Mesenchymal stem cell (in vitro differentiated cells and primary cell): ENCODE measurements around the gene CHI3L1.
A peak's percentile ranks its signal among the peaks of the same experiment; 100 is the strongest.

ENCODE experiments used
- DNase-seq: peaks from one replicate; pipeline ENCODE4 v3.0.0-alpha.2; 2013
- H2AFZ ChIP-seq: one replicate; pipeline ENCODE4 v1.6.1; 2013; ENCODE audit warnings: low read depth, mild to moderate bottlenecking, control low read depth, inconsistent platforms, low read length, moderate library complexity
- H2AK5ac ChIP-seq: 2 replicates; pipeline ENCODE4 v1.6.1; 2013; ENCODE audit warnings: low read length, moderate library complexity, mild to moderate bottlenecking, inconsistent platforms; ENCODE audit not compliant: severe bottlenecking
- H2BK120ac ChIP-seq: one replicate; pipeline ENCODE4 v1.6.1; 2013; ENCODE audit warnings: low read depth, mild to moderate bottlenecking, inconsistent platforms, low read length, moderate library complexity
- H2BK12ac ChIP-seq, 2 experiments: one replicate each; pipeline ENCODE4 v1.6.1; 2013; ENCODE audit warnings: inconsistent platforms in 2 of 2, low read length in 2 of 2, mild to moderate bottlenecking in 2 of 2, moderate library complexity in 2 of 2, control low read depth in 1 of 2
- H2BK15ac ChIP-seq: one replicate; pipeline ENCODE4 v1.6.1; 2013; ENCODE audit warnings: mild to moderate bottlenecking, low read depth, inconsistent platforms; ENCODE audit not compliant: poor library complexity, severe bottlenecking
- H2BK5ac ChIP-seq: 2 replicates; pipeline ENCODE4 v1.6.1; 2013; ENCODE audit warnings: low read depth, mild to moderate bottlenecking, low read length, control low read depth, inconsistent platforms; ENCODE audit not compliant: poor library complexity, severe bottlenecking
- H3K14ac ChIP-seq, 2 experiments: one replicate each; pipeline ENCODE4 v1.6.1; 2013; ENCODE audit warnings: inconsistent platforms in 2 of 2, low read length in 2 of 2, control low read depth in 1 of 2, mild to moderate bottlenecking in 1 of 2, moderate library complexity in 1 of 2
- H3K18ac ChIP-seq, 2 experiments: one replicate each; pipeline ENCODE4 v1.6.1; 2013; ENCODE audit warnings: inconsistent platforms in 2 of 2, low read length in 2 of 2, control low read depth in 1 of 2, low read depth in 1 of 2, mild to moderate bottlenecking in 1 of 2
- H3K23ac ChIP-seq, 2 experiments: one replicate each; pipeline ENCODE4 v1.6.1; 2013; ENCODE audit warnings: inconsistent platforms in 2 of 2, low read length in 2 of 2, mild to moderate bottlenecking in 2 of 2, moderate library complexity in 2 of 2, control low read depth in 1 of 2
- H3K27ac ChIP-seq: 2 replicates; pipeline ENCODE4 v1.5.1; 2013; ENCODE audit warnings: mild to moderate bottlenecking, moderate library complexity, low read length, control low read depth, inconsistent platforms; ENCODE audit not compliant: poor library complexity, severe bottlenecking
- H3K27me3 ChIP-seq, 2 experiments: 2 replicates each; pipeline versions ENCODE4 v1.6.1 to v1.7.0; 2013; ENCODE audit warnings: low read length in 2 of 2, mild to moderate bottlenecking in 2 of 2, moderate library complexity in 2 of 2, control low read depth in 1 of 2, inconsistent platforms in 1 of 2; ENCODE audit not compliant: control insufficient read depth in 1 of 2, insufficient read depth in 1 of 2
- H3K36me3 ChIP-seq, 2 experiments: 2 replicates each; pipeline versions ENCODE4 v1.6.1 to v1.7.0; 2013; ENCODE audit warnings: low read length in 2 of 2, control low read depth in 1 of 2, inconsistent platforms in 1 of 2, low read depth in 1 of 2, mild to moderate bottlenecking in 1 of 2; ENCODE audit not compliant: insufficient read depth in 2 of 2, control insufficient read depth in 1 of 2
- H3K4ac ChIP-seq, 2 experiments: one replicate each; pipeline ENCODE4 v1.6.1; 2013; ENCODE audit warnings: inconsistent platforms in 2 of 2, low read length in 2 of 2, mild to moderate bottlenecking in 2 of 2, moderate library complexity in 2 of 2, control low read depth in 1 of 2, low read depth in 1 of 2
- H3K4me1 ChIP-seq: 2 replicates; pipeline ENCODE4 v1.6.1; 2013; ENCODE audit warnings: low read depth, low read length, control low read depth; ENCODE audit not compliant: control insufficient read depth, insufficient read depth
- H3K4me2 ChIP-seq: 2 replicates; pipeline ENCODE4 v1.6.1; 2013; ENCODE audit warnings: low read length, mild to moderate bottlenecking, inconsistent platforms; ENCODE audit not compliant: poor library complexity, severe bottlenecking
- H3K4me3 ChIP-seq, 2 experiments: 2 replicates each; pipeline versions ENCODE4 v1.5.1 to v1.7.0; 2013; ENCODE audit warnings: low read length in 2 of 2, mild to moderate bottlenecking in 2 of 2, control low read depth in 1 of 2, low read depth in 1 of 2; ENCODE audit not compliant: insufficient read depth in 1 of 2
- H3K79me1 ChIP-seq: replicated peaks from 2 replicates; pipeline ENCODE4 v1.6.1; 2013; ENCODE audit warnings: mild to moderate bottlenecking, control low read depth, low read length, inconsistent platforms; ENCODE audit not compliant: poor library complexity, severe bottlenecking
- H3K9ac ChIP-seq: 2 replicates; pipeline ENCODE4 v1.7.0; 2013; ENCODE audit warnings: mild to moderate bottlenecking, low read length, moderate library complexity
- H3K9me3 ChIP-seq: 2 replicates; pipeline ENCODE4 v1.7.0; 2013; ENCODE audit warnings: mild to moderate bottlenecking, low read length; ENCODE audit not compliant: control insufficient read depth
- H4K8ac ChIP-seq: one replicate; pipeline ENCODE4 v1.6.1; 2013; ENCODE audit warnings: inconsistent platforms, mild to moderate bottlenecking, low read length, moderate library complexity
- H4K91ac ChIP-seq: one replicate; pipeline ENCODE4 v1.6.1; 2013; ENCODE audit warnings: mild to moderate bottlenecking, low read length, inconsistent platforms
- WGBS: methylation state at CpG from one replicate; pipeline ENCODE4 v1.1.7; 2013; ENCODE audit warnings: mixed read lengths; 5-methylcytosine and 5-hydroxymethylcytosine counted together

The CHI3L1 gene

DNA sequence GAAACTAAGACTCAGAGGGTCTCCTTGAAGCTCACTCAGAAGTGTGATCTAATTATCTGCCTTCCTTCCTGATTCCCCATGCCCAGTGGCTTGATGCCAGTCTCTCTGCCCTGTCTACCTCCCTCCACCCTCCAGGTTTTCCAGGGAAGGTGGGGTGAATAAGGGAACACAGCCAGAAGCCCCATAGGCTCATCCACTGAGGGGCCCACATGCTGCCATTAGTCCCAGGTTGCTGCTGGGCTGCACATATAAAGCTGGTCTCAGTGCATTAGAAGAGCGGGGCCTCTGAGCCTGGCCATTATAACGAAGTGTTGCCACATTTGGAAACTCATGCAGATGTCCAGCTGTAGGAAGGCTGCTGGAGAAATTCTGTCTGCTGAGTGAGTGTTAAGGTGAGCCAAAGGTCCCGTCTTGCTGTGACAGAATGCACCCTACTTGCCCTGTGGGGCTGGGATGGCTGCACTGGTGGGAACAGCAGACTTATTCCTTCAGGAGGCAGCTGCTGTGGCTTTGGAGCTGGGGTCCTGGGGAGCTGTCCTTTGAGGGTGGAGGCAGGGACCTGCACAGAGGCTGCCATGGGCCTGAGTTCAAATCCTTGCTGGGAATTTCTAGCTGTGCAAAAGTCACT lies 56.0 kb downstream of the CHI3L1 start:
- Histone ChIP-seq H3K36me3 (peaks cover 16 to 24% of the 10 kb centered on the region in 2 experiments), H3K27me3 (peaks cover 0 to 8% of the 10 kb centered on the region in 2 experiments)

DNA sequence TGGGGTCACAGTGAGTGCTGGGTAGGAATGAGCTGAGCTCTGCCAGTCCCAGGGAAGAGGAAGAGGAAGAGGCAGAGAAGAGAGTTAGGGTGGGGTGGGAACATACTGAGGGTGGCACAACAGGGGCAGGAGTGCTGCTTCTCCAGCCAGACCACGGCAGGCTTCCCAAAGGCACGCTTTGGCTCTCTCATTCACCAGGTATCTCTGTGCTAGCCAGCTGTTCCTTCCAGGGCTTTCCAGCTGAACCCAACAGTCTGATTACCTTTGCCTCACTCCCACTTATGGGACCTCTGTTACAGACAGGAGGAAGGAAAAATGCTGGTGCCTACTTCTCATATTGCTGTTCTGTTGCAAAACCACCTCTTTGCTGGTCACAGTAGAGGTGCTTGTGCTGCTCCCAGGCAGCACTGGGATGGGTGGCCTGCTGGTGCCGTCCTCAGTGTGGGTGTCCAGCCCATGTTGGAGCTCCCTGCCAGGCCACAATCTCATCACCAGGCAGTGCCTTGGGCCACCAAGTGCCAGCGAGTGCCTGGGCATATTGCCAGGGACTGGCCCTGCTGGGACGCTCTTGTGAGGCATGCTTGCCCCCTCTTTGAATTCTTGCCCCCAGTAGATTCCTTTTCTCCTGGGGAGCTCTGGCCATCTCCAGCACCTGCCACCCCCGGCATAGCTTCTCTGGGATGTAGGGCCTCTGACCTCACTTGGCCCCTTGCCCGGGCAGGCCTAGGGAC lies 56.8 kb downstream of the CHI3L1 start:
- peaks cover 13 to 22% of the 10 kb centered on the region in 2 experiments for H3K36me3 ChIP-seq
- DNase-seq: no peak
- H3K23ac ChIP-seq: no peak overlapping the region
- H3K4ac ChIP-seq: no peak overlapping the region
- H2BK12ac ChIP-seq: no peak overlapping the region
- H3K18ac ChIP-seq: no peak overlapping the region
- H2BK15ac ChIP-seq: no peak overlapping the region
- peaks cover 0 to 16% of the 10 kb centered on the region in 2 experiments for H3K27me3 ChIP-seq
- peak overlapping the region; percentile 16 for H2AK5ac ChIP-seq
- H3K4me3 ChIP-seq: peak overlapping the region in 1 of 2 experiments; percentile 81
- no peak overlapping the region for H3K9ac ChIP-seq
- H3K4me2 ChIP-seq: peak overlapping the region; percentile 75
- peak overlapping the region; percentile 24 for H3K27ac ChIP-seq
- H2BK120ac ChIP-seq: no peak overlapping the region
- H3K79me1 ChIP-seq: peaks cover 14% of the 10 kb centered on the region
- H3K4me1 ChIP-seq: peaks cover 65% of the 10 kb centered on the region
- no peak overlapping the region for H4K91ac ChIP-seq
- H3K14ac ChIP-seq: no peak overlapping the region
- no peaks in the 10 kb centered on the region for H3K9me3 ChIP-seq
- WGBS: 88% methylated on average over 6 of the region's 7 CpGs
- H4K8ac ChIP-seq: no peak overlapping the region
- no peak overlapping the region for H2AFZ ChIP-seq
- no peak overlapping the region for H2BK5ac ChIP-seq

More for the DNA sequence above, 56.0 kb downstream of the CHI3L1 start:
- H3K4me2 ChIP-seq: no peak overlapping the region
- no peak overlapping the region for H2AK5ac ChIP-seq
- no peak for DNase-seq
- no peak overlapping the region for H3K4ac ChIP-seq
- H2AFZ ChIP-seq: no peak overlapping the region
- H3K14ac ChIP-seq: no peak overlapping the region
- H3K27ac ChIP-seq: peak overlapping the region; percentile 24
- peaks cover 61% of the 10 kb centered on the region for H3K4me1 ChIP-seq
- no peak overlapping the region for H3K23ac ChIP-seq
- no peak overlapping the region for H4K8ac ChIP-seq
- no peak overlapping the region for H4K91ac ChIP-seq
- no peaks in the 10 kb centered on the region for H3K9me3 ChIP-seq
- H3K18ac ChIP-seq: no peak overlapping the region
- H3K9ac ChIP-seq: peak overlapping the region; percentile 33
- 93% methylated on average over 3 of the region's 3 CpGs for WGBS
- no peak overlapping the region for H2BK15ac ChIP-seq
- peaks cover 14% of the 10 kb centered on the region for H3K79me1 ChIP-seq
- no peak overlapping the region for H2BK12ac ChIP-seq
- peak overlapping the region in 1 of 2 experiments; percentile 81 for H3K4me3 ChIP-seq
- no peak overlapping the region for H2BK120ac ChIP-seq
- H2BK5ac ChIP-seq: no peak overlapping the region
